DND-41 (cell line): ENCODE data around the gene ZNF207.

ENCODE experiments used
- CTCF ChIP-seq: IDR thresholded peaks from 2 replicates; pipeline ENCODE4 v1.5.1; 2012; ENCODE audit warnings: borderline replicate concordance, low read length, moderate library complexity, mild to moderate bottlenecking; ENCODE audit not compliant: poor library complexity, severe bottlenecking; ENCODE audit errors: extremely low read depth
- EZH2 ChIP-seq: IDR thresholded peaks from 3 replicates; pipeline ENCODE4 v1.6.1; 2012; ENCODE audit warnings: borderline replicate concordance, low read depth, mild to moderate bottlenecking, moderate library complexity, low read length, inconsistent platforms; ENCODE audit not compliant: severe bottlenecking

GRCh38 chr17:32383926-32384434, 34.0 kb downstream of the ZNF207 start:
- no peak for TF ChIP-seq CTCF
- no peak for TF ChIP-seq EZH2
